ENCODE data around the gene MAPK4. TPM values are rescaled to one million over a fixed set of nuclear protein-coding genes. Genes with fewer than 3 reads are reported as not detected.
"Not testable (repeated sequence)": the region's sequence is repeated elsewhere in the genome, so short reads cannot be mapped to it uniquely, and the experiment has no call there.

The MAPK4 gene
- total RNA-seq, 1 donor from 2014 or later = 9.3 TPM

DNA sequence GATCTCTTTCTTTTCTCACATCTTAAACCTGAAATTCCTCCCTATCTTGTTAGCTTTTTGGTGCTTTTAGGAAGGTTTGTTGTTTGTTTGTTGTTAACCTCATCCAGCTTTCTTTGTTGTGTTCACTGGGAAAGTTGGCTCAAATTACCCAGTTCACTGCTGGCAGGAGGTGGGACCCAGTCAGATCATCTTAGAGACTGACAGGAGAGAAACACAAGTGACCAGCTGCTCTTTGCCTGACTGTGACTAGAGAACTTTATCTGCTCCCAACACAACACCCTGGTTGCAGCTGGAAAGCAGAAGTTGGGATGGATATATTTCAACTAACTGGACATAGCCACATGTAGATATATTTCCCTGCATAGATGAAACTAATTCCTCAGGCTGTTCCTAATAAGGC lies 10.0 kb downstream of the MAPK4 start:
- H3K27me3 Mint-ChIP-seq (ENCODE audit: low read depth) = no peaks in the 10 kb centered on the region
- H3K4me1 Mint-ChIP-seq = peaks cover 4% of the 10 kb centered on the region
- no peak overlapping the region for H3K4me3 Mint-ChIP-seq
- no peaks in the 10 kb centered on the region for H3K9me3 Mint-ChIP-seq
- no peak overlapping the region for H3K27ac Mint-ChIP-seq (ENCODE audit: unreplicated experiment)
- H3K36me3 Mint-ChIP-seq (ENCODE audit: low read depth) = peaks cover 6% of the 10 kb centered on the region
- TF ChIP-seq, protein P1, sequence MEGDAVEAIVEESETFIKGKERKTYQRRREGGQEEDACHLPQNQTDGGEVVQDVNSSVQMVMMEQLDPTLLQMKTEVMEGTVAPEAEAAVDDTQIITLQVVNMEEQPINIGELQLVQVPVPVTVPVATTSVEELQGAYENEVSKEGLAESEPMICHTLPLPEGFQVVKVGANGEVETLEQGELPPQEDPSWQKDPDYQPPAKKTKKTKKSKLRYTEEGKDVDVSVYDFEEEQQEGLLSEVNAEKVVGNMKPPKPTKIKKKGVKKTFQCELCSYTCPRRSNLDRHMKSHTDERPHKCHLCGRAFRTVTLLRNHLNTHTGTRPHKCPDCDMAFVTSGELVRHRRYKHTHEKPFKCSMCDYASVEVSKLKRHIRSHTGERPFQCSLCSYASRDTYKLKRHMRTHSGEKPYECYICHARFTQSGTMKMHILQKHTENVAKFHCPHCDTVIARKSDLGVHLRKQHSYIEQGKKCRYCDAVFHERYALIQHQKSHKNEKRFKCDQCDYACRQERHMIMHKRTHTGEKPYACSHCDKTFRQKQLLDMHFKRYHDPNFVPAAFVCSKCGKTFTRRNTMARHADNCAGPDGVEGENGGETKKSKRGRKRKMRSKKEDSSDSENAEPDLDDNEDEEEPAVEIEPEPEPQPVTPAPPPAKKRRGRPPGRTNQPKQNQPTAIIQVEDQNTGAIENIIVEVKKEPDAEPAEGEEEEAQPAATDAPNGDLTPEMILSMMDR (conservative IDR thresholded peaks at IDR 0.05) = no peak
- no peak for DNase-seq (ENCODE audit: low read depth, low spot score)

DNA sequence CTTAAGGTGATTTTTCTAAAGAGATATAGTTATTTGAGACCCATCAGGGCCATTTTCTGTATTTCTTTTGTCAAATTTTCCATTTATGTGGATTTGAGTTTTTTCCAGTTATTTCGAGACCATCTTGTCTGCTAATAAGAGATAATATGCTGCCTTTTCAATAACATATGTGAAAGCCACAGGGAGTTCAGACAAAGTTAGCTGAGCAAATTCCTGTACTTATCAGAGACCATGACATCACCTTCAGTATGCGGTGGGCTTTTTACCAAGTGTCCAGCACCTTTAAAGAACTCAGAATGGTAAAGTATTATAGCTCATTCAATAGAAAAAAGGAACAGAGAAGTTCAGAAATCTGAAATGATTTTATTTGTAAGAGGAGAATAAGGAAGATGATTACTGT lies 11.7 kb downstream of the MAPK4 start:
- no peaks in the 10 kb centered on the region for H3K27me3 Mint-ChIP-seq (ENCODE audit: low read depth)
- H3K4me3 Mint-ChIP-seq = no peak overlapping the region
- peaks cover 6% of the 10 kb centered on the region for H3K36me3 Mint-ChIP-seq (ENCODE audit: low read depth)
- H3K9me3 Mint-ChIP-seq = no peaks in the 10 kb centered on the region
- peaks cover 4% of the 10 kb centered on the region for H3K4me1 Mint-ChIP-seq
- TF ChIP-seq, protein P1 (conservative IDR thresholded peaks at IDR 0.05) = no peak
- no peak for DNase-seq (ENCODE audit: low read depth, low spot score)
- no peak overlapping the region for H3K27ac Mint-ChIP-seq (ENCODE audit: unreplicated experiment)

DNA sequence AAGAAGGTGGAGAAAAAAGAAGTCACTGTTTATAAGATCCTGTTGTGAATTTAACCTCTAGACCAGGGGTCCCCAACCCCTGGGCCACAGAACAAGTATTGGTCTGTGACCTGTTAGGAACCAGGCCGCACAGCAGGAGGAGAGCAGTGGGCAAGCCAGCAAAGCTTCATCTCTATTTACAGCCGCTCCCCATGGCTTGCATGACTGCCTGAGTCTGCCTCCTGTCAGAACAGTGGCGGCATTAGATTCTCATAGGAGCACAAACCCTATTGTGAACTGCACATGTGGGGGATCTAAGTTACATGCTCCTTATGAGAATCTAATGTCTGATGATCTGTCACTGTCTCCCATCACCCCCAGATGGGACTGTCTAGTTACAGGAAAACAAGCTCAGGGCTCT lies 13.3 kb downstream of the MAPK4 start:
- not testable (repeated sequence) for H3K27me3 Mint-ChIP-seq (ENCODE audit: low read depth); H3K4me1 Mint-ChIP-seq; H3K27ac Mint-ChIP-seq (ENCODE audit: unreplicated experiment); H3K9me3 Mint-ChIP-seq; H3K36me3 Mint-ChIP-seq (ENCODE audit: low read depth); H3K4me3 Mint-ChIP-seq; DNase-seq (ENCODE audit: low read depth, low spot score)

DNA sequence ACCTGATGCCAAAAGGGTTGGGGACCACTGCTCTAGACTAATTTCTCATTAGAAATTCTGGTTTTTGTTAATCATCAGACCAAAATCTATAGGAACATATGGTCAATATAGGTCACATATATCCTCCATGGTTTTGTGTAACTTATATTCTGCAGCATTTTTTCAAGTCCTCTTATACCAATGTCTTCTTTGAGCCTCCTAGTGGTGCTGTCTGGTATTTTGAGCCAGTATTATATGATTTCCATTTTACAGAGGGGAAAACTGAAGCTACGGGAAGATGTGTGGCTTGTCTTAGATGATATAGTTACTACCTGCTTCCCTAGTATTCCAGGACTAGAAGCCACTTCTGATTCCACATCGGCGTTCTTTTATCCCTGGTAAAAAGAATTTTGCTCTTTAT lies 13.8 kb downstream of the MAPK4 start:
- no peak overlapping the region for H3K4me3 Mint-ChIP-seq
- no peaks in the 10 kb centered on the region for H3K9me3 Mint-ChIP-seq
- TF ChIP-seq, protein P1 (conservative IDR thresholded peaks at IDR 0.05) = peak; percentile 45
- no peak for DNase-seq (ENCODE audit: low read depth, low spot score)
- peaks cover 3% of the 10 kb centered on the region for H3K36me3 Mint-ChIP-seq (ENCODE audit: low read depth)
- peaks cover 4% of the 10 kb centered on the region for H3K4me1 Mint-ChIP-seq
- H3K27ac Mint-ChIP-seq (ENCODE audit: unreplicated experiment) = no peak overlapping the region
- no peaks in the 10 kb centered on the region for H3K27me3 Mint-ChIP-seq (ENCODE audit: low read depth)

DNA sequence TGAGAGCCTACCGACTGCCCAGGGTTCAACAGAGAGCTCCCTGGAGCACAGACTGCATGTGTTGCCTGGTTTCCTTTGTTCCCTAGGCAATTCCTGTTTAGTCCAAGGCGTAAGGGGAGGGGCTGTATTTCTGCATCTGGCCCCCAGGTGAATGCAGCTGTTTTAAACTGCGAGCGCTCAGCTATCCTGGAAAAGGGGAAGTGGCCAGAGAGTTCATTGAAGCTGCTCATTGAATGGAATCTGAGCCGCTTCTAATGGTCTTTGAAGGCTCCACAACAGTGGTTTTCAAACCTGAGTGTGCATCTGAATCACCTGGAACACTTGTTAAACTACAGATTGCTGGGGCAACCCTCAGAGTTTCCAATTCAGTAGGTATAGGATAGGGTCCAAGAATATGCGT lies 18.1 kb downstream of the MAPK4 start:
- no peak for DNase-seq (ENCODE audit: low read depth, low spot score)
- TF ChIP-seq, protein P1 (conservative IDR thresholded peaks at IDR 0.05) = no peak
- Mint-ChIP-seq H3K36me3 (ENCODE audit: low read depth) (no peaks in the 10 kb centered on the region), H3K27ac (ENCODE audit: unreplicated experiment) (no peak overlapping the region), H3K4me3 (no peak overlapping the region), H3K4me1 (peaks cover under 1% of the 10 kb centered on the region), H3K27me3 (ENCODE audit: low read depth) (no peaks in the 10 kb centered on the region), H3K9me3 (no peaks in the 10 kb centered on the region)

DNA sequence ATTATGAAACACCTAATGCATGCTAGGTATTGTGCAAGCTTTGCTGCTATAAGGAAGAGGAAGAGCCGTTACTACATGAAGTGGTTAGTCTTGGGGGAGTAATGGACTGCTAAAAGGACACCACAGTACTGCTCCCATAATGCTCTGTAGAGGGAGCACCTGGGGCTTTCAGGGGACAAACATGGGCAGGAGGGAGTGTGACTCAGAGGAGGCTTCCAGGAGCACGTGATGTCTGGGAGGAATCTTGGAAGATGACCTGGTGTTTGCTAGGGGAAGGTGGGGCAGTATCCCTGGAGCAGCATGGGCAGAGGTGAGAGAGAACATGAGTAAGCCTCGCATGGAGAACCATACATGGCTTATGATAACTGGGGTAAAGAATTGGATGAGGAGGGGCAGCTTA lies 18.8 kb downstream of the MAPK4 start:
- Mint-ChIP-seq H3K27me3 (ENCODE audit: low read depth) (no peaks in the 10 kb centered on the region), H3K4me1 (no peaks in the 10 kb centered on the region), H3K36me3 (ENCODE audit: low read depth) (no peaks in the 10 kb centered on the region), H3K4me3 (no peak overlapping the region), H3K9me3 (no peaks in the 10 kb centered on the region), H3K27ac (ENCODE audit: unreplicated experiment) (no peak overlapping the region)
- no peak for DNase-seq (ENCODE audit: low read depth, low spot score)
- TF ChIP-seq, protein P1 (conservative IDR thresholded peaks at IDR 0.05) = no peak
